Stimulated activated CD4-positive, alpha-beta T cell treated with anti-CD3 and anti-CD28 coated beads, TNF-alpha, amount 100 ng/mL, for 1 hour (primary cell): ENCODE measurements around the gene MATK.

Source experiments
- DNase-seq, 3 donors: peaks; one replicate each; pipeline ENCODE4 v3.0.0-alpha.2; 2020; ENCODE audit warnings: low read depth in 3 of 3, low spot score in 1 of 3

MATK gene

GRCh38 chr19:3751236-3751635 lies 34.9 kb downstream of the MATK start:
- DNase-seq = no peak

- DNase-seq = no peak
These were observed 36.0 kb downstream of the MATK start for GRCh38 chr19:3750211-3750610.

GRCh38 chr19:3748965-3749364 lies 37.2 kb downstream of the MATK start:
- DNase-seq = no peak

- no peak for DNase-seq
These were observed 39.7 kb downstream of the MATK start for GRCh38 chr19:3746371-3747056.

GRCh38 chr19:3745363-3746045 lies 40.7 kb downstream of the MATK start:
- DNase-seq = no peak

GRCh38 chr19:3743486-3743885 lies 42.7 kb downstream of the MATK start:
- no peak for DNase-seq

- DNase-seq = no peak
These were observed 45.8 kb downstream of the MATK start for GRCh38 chr19:3740431-3740830.

GRCh38 chr19:3738477-3739220 lies 47.5 kb downstream of the MATK start:
- DNase-seq = no peak

- no peak for DNase-seq
These were observed 48.5 kb downstream of the MATK start for GRCh38 chr19:3737487-3738205.

GRCh38 chr19:3736106-3736724 lies 50.0 kb downstream of the MATK start:
- no peak for DNase-seq

GRCh38 chr19:3734310-3734600 lies 51.9 kb downstream of the MATK start:
- no peak for DNase-seq

- DNase-seq = no peak
These were observed 52.5 kb downstream of the MATK start for GRCh38 chr19:3733549-3734309.

GRCh38 chr19:3732108-3732507 lies 54.1 kb downstream of the MATK start:
- no peak for DNase-seq

GRCh38 chr19:3730457-3730958 lies 55.7 kb downstream of the MATK start:
- no peak for DNase-seq
